Gastrocnemius medialis (tissue), 4 donors: Measurements from ENCODE around the gene SPSB2. TPM values are rescaled to one million over a fixed set of nuclear protein-coding genes. Genes with fewer than 3 reads are reported as not detected.

Source experiments
- ATAC-seq, 2 donors: fragments of 150-250 bp; one replicate each; pipeline ENCODE4 v1.9.1; 2016
- DNase-seq, 2 donors: peaks; one replicate each; pipeline ENCODE4 v3.0.0-alpha.2; 2019
- H3K27ac ChIP-seq, 4 donors: fragments of 200-600 bp; sonication (generic); 1 replicate in 1 of 4; 2 replicates in 3 of 4; pipeline ENCODE4 v1.5.1; 2016 to 2018; ENCODE audit warnings: mild to moderate bottlenecking in 2 of 4, moderate library complexity in 1 of 4
- H3K27me3 ChIP-seq, 3 donors: fragments of 200-600 bp; sonication (generic) in 2 of 3; 1 replicate in 1 of 3; 2 replicates in 2 of 3; pipeline versions ENCODE4 v1.5.1 to v1.6.0; 2016 to 2019; ENCODE audit warnings: mild to moderate bottlenecking in 1 of 3, moderate library complexity in 1 of 3
- H3K36me3 ChIP-seq, 2 donors: fragments of 200-600 bp; sonication (generic) in 1 of 2; one replicate each; pipeline ENCODE4 v1.5.1; 2017 to 2018
- H3K4me1 ChIP-seq, 2 donors: fragments of 200-600 bp; sonication (generic) in 1 of 2; one replicate each; pipeline ENCODE4 v1.5.1; 2016 to 2017; ENCODE audit warnings: mild to moderate bottlenecking in 2 of 2
- H3K4me3 ChIP-seq, 4 donors: fragments of 200-600 bp; sonication (generic) in 3 of 4; 1 replicate in 1 of 4; 2 replicates in 3 of 4; pipeline ENCODE4 v1.5.1; 2016 to 2019; ENCODE audit warnings: mild to moderate bottlenecking in 2 of 4
- H3K9me3 ChIP-seq, 3 donors: fragments of 200-600 bp; sonication (generic) in 2 of 3; 1 replicate in 1 of 3; 2 replicates in 2 of 3; pipeline ENCODE4 v1.5.1; 2016 to 2019
- CTCF ChIP-seq, 5 experiments: fragments of 450-650 bp in 3 of 5; fragments of 200-600 bp in 2 of 5; sonication (generic) in 2 of 5; IDR thresholded peaks in 4 of 5; conservative IDR thresholded peaks in 1 of 5; 1 replicate in 4 of 5; 2 replicates in 1 of 5; pipeline ENCODE4 v1.5.1; 2016 to 2019; ENCODE audit warnings: antibody characterized with exemption in 5 of 5, mild to moderate bottlenecking in 3 of 5, moderate library complexity in 3 of 5
- POLR2A ChIP-seq, 2 donors: fragments of 450-650 bp; IDR thresholded peaks; one replicate each; pipeline ENCODE4 v1.6.1; 2017; ENCODE audit warnings: antibody characterized with exemption in 2 of 2, mild to moderate bottlenecking in 2 of 2, moderate library complexity in 2 of 2
- in situ Hi-C, 4 donors: fragments of 200-750 bp; cut with MboI; loops; one replicate each; pipeline versions ENCODE4 v1.15.0 to v1.8.0; 2017; ENCODE audit warnings: low sequenced_read_pairs in 4 of 4
- intact Hi-C: fragments of 100-400 bp; cut with DNase I; formaldehyde crosslinking; loops from one replicate; pipeline ENCODE4 v1.15.1; 2023; ENCODE audit warnings: low total_unique reads
- total RNA-seq, 4 donors: library from RNA; depleted of rRNA; stranded (reverse); fragments of >200 nt; gene quantifications; one replicate each; pipeline versions ENCODE4 v1.1.0 to v1.2.3, GENCODE V29; 2016

Gene SPSB2
- total RNA-seq, 4 donors from 2014 or later = 4.6 to 10.0 (median 5.0) TPM

- H3K27me3 ChIP-seq = no peaks in the 10 kb centered on the region
- ATAC-seq (no peak), DNase-seq (no peak)
- in situ Hi-C loops (loop anchor here in 1 of 4 donors (10.0 kb wide), 1 partner anchor 112 kb away; no protein-coding TSS in a partner anchor), intact Hi-C loops (no loop called here)
- H3K9me3 ChIP-seq = no peaks in the 10 kb centered on the region
- H3K27ac ChIP-seq = no peak overlapping the region
- H3K36me3 ChIP-seq = no peaks in the 10 kb centered on the region
- no peak overlapping the region for H3K4me3 ChIP-seq
- TF ChIP-seq POLR2A (IDR thresholded peaks at IDR 0.05) = no peak
- TF ChIP-seq CTCF (IDR thresholded peaks at IDR 0.05 in 4 of 5, conservative IDR thresholded peaks at IDR 0.05 in 1 of 5) = no peak
- peaks cover 0 to 5% of the 10 kb centered on the region in 2 donors for H3K4me1 ChIP-seq
These were observed 26.7 kb downstream of the SPSB2 start for GRCh38 chr12:6846316-6846869.

GRCh38 chr12:6845395-6845794 is 27.7 kb downstream of the SPSB2 start:
- Histone ChIP-seq H3K9me3 (no peaks in the 10 kb centered on the region), H3K4me1 (no peaks in the 10 kb centered on the region), H3K27me3 (no peaks in the 10 kb centered on the region), H3K27ac (no peak overlapping the region), H3K36me3 (no peaks in the 10 kb centered on the region), H3K4me3 (no peak overlapping the region)
- DNase-seq (no peak), ATAC-seq (no peak)
- intact Hi-C loops = no loop called here
- no peak for TF ChIP-seq CTCF (IDR thresholded peaks at IDR 0.05 in 4 of 5, conservative IDR thresholded peaks at IDR 0.05 in 1 of 5)
- TF ChIP-seq POLR2A (IDR thresholded peaks at IDR 0.05) = no peak
- in situ Hi-C loops = loop anchor here in 1 of 4 donors (10.0 kb wide), 1 partner anchor 111 kb away; no protein-coding TSS in a partner anchor

GRCh38 chr12:6843118-6843902 is 29.8 kb downstream of the SPSB2 start:
- H3K4me3 ChIP-seq = no peak overlapping the region
- no peaks in the 10 kb centered on the region for H3K9me3 ChIP-seq
- H3K27me3 ChIP-seq = no peaks in the 10 kb centered on the region
- DNase-seq (no peak), ATAC-seq (no peak)
- H3K36me3 ChIP-seq = no peaks in the 10 kb centered on the region
- in situ Hi-C loops = loop anchor here in 1 of 4 donors (10.0 kb wide), 1 partner anchor 109 kb away; no protein-coding TSS in a partner anchor
- intact Hi-C loops = no loop called here
- no peaks in the 10 kb centered on the region for H3K4me1 ChIP-seq
- no peak for TF ChIP-seq CTCF (IDR thresholded peaks at IDR 0.05 in 4 of 5, conservative IDR thresholded peaks at IDR 0.05 in 1 of 5)
- TF ChIP-seq POLR2A (IDR thresholded peaks at IDR 0.05) = no peak
- no peak overlapping the region for H3K27ac ChIP-seq

- H3K27ac ChIP-seq = no peak overlapping the region
- TF ChIP-seq POLR2A (IDR thresholded peaks at IDR 0.05) (no peak), CTCF (IDR thresholded peaks at IDR 0.05 in 4 of 5, conservative IDR thresholded peaks at IDR 0.05 in 1 of 5) (no peak)
- no peak for DNase-seq
- no peaks in the 10 kb centered on the region for H3K9me3 ChIP-seq
- intact Hi-C loops = no loop called here
- no peak for ATAC-seq
- in situ Hi-C loops = loop anchor here in 1 of 4 donors (10.0 kb wide), 1 partner anchor 107 kb away; no protein-coding TSS in a partner anchor
- H3K27me3 ChIP-seq = no peaks in the 10 kb centered on the region
- no peaks in the 10 kb centered on the region for H3K36me3 ChIP-seq
- H3K4me3 ChIP-seq = no peak overlapping the region
- H3K4me1 ChIP-seq = no peaks in the 10 kb centered on the region
These were observed 31.0 kb downstream of the SPSB2 start for GRCh38 chr12:6842075-6842474.
